ENCODE data around the gene ADAMTS9.
"Not testable (repeated sequence)": the region's sequence is repeated elsewhere in the genome, so short reads cannot be mapped to it uniquely, and the experiment has no call there.

Gene ADAMTS9

DNA sequence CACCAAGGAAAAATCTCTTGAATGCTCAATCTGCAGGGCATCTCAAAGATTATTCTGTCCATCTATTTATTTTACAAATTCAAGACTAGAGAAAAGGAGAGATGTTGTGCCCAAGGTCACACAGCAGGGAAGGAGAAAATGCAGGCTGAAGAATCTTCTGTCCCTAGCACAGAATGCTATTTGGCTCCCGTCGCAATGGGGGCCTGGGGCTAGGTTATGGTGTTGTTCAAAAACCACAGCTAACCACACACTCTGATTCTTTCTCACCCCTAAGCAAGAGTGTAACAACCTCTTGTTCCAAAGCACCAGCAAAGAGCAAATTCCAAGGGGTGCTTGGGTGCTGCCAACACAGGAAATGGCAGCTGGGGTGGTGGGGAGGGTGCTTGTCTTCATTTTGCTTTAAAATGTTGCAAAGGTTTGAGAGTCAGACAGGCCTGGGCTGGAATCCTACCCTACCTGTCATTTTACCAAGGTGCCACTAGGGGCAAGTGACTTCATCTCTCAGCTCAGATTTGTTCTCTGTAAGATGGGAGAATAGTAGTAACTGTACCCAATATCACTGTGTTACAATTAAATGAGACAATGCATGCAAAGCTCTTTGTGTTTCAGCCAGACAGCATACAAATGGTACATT lies 112.5 kb downstream of the ADAMTS9 start:
- DNase-seq (ENCODE audit: low read depth): no peak

DNA sequence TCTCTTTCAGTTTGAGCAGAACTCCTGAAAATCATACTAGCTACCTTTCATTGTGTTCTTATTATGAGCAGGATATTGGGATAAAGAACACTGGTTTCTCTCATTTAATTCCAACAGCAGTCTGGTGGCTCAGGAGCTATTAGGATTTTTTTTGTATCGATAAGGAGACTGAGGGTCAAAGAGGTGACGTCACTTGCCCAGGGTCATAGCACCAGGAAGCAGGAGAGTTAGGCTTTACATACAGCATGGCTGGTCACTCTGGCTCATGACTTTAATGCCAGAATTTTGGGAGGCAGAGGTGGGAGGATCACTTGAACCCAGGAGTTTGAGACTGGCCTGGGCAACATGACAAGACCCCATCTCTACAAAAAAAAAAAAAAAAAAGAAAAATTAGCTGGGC lies 113.6 kb downstream of the ADAMTS9 start:
- DNase-seq (ENCODE audit: low read depth): no peak

DNA sequence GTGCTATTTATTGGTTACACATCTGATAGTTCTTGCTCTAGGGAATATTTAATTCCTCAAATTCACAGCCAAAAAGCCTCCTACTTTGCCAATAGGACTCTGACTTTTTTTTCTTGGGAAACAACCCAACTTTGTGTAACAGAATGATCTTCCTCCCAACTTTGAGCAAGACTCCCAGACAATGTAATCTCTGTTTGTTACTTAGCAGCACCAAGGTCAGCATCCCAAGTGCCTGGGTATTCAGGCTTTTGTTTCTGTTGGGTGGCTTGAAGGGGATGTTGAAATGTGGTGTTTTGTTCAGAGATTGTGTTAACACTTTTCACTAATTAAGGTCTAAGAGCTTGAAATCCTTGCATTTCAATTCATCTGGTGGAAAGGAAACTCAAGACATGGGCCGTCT lies 115.8 kb downstream of the ADAMTS9 start:
- no peak for DNase-seq (ENCODE audit: low read depth)

DNA sequence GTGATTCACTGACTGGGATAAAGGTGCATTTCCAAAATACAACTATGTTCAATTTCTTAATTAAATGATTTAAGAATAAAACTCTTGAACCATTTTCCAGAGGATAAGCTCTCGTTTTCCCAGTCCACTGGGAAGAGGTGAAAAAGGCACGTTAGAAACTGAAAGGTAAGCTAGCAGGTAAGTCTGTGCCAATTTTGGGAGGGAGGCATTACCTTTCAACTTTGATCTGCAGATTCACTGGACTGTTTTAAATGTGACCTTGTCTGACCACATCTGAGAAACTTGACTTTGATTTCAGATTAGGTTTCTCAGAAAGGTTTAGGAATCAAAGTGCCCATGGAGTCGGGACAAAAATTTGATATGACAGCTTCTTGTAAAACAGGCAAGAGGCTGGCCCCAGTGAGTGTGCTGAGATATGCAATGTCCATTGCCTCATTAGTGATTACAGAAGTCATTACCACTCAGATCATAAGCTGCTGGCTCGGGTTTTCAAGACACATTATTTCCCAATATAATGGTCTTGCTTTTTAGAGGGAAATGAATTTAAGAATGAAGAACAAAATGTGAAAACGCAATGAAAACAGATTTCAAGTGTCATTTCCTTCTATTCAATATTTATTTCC lies 118.8 kb downstream of the ADAMTS9 start:
- no peak for DNase-seq (ENCODE audit: low read depth)

DNA sequence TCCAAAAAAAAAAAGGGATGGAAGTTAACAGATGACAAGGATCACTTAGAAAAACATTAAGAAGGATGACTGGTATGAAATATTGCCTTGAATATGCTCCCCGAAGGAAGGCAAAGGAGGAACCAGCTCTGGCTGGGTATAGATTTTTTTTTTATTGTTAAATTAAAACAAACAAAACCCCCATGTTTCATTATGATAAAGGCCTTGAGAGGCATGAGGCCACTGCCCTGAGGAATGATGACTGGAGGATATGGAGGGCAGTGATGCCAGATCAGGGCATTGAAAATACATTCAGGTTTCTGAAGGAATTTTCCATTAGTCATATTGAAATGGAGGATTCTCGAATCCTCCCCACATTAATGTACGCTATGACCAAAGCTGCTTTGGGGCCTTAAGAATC lies 120.9 kb downstream of the ADAMTS9 start:
- no peak for DNase-seq (ENCODE audit: low read depth)

DNA sequence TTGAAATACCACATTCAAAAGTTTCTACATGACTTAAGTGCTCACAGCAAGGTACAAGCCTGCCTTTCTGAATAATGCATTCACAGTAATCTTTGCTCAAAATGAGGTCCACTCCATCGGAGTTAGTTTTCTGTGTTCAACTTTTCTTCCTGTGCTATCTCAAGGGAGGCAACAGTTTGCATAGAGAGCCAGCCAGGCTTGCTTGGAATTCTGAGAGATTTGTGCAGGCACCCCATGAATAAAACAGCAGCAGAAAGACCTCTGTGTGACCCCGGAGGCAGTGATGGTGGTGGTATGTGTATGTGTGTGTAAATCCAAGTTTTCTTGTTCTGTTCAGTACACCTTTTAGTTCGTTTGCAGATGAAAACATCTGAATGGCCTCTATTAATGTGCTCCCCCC lies 124.0 kb downstream of the ADAMTS9 start:
- DNase-seq (ENCODE audit: low read depth): no peak

DNA sequence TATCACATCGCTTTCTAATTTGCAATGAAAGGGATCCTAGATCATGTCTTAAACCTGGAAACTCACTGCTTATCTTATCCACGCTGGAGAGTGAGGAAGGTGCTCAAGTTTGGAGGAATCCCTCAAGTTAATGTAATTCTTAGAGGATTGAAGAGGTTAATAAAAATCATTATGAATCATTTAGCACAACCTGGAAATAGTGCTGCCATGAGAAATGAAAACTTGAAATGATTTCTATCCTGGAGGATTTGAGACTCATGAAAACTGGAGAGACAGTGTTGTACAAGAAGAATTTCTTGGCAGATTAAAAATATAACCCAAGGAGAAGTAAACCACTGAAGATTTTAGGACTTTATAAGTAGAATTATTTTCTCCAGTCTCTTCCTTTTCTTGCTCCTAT lies 125.9 kb downstream of the ADAMTS9 start:
- DNase-seq (ENCODE audit: low read depth): no peak

DNA sequence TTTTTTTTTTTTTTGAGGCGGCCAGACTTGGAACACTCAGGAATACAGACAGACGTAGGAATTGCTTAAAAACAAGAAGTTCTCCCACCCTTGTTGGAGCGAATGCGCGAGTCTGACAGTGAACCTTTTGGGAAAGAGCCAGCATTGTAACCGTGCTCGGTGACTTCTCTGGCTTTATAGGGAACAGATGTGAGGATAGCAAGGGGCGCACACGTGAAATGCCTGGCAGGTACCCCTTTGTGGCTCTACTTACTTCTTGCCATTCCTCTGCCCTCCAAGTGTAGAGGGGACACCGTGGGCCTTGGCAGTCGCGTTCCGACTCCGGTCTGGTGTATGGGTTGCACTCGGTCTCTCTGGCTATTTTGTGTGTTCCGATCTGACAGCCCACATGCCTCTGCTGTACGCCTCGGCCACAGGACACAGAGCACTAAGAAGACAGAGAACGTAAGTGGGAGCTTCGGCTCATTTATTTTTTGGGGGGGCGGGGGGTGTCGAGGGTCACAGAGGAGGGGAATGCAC lies 126.4 kb downstream of the ADAMTS9 start:
- no peak for DNase-seq (ENCODE audit: low read depth)

DNA sequence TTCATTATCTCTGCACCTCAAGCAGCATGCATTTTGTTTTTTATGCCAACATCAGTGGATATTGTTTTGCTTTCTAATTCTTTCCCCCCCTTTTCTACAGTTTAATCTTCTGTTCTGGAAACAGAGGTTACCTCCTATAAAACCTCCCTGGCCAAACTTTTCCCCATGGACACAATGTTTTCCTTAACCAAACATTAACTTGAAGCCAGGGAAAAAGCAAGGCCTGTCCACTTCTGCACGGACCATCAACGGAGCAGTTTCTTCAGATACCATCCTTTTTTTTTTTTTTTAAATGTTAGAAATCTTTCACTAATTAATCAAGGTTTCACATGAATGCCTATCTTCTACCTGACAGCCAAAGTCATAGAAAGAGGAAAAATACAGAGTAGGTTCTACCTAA lies 127.0 kb downstream of the ADAMTS9 start:
- DNase-seq (ENCODE audit: low read depth): no peak

DNA sequence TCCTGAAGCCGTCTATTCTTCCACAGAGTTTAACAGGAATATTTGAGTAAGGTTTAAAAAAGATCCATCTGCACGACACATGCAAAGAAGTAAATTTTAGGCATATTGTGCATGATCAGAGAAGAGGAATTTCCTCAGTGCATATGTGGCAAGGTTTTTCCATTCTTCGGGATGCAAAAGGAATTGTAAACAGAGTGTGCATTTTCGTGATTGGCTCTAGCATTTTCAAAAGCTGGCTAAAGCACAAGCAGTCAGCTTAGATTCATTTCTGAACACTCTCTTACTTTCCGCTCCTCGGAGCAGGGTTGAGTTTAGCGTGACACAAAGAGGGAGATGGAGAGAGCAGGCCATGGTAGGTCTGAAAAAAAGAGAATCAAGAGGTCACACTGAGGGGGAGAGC lies 128.2 kb downstream of the ADAMTS9 start:
- DNase-seq (ENCODE audit: low read depth): no peak

DNA sequence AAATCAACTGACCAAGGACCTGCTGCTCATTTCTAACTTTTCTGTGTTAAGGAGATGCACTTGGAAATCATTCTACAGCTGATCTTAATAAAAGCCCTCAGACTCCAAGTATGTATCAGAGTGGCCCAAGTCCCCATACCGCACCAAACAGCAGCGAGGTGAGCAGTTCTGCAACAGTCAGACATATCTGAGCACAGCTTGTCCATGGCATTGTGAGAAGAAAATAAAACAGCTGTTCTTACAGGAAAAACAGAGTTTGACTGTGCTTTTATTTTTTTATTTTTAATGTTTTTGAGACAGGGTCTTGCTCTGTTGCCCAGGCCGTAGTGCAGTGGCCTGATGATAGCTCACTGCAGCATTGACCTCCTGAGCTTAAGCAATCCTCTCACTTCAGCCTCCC lies 131.8 kb downstream of the ADAMTS9 start:
- no peak for DNase-seq (ENCODE audit: low read depth)

DNA sequence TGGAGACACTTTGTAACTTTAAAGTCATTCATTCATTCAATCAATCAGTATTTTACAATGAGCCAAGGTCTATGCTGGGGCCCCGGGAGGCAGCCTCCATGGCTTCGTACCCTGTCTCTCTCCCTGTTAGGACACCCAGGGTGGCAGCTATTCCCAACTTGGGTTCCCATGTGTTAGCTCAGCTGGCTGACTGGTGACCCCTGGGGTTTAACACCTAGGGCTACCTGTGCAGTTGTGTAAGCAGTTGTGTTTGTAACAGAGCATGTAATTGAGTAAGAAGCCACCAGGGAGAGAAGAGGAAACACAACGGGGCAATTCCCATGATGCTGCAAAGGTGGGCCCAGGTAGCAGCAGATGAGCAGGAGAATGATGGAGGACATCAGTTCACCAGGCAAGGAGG lies 132.4 kb downstream of the ADAMTS9 start:
- no peak for DNase-seq (ENCODE audit: low read depth)

DNA sequence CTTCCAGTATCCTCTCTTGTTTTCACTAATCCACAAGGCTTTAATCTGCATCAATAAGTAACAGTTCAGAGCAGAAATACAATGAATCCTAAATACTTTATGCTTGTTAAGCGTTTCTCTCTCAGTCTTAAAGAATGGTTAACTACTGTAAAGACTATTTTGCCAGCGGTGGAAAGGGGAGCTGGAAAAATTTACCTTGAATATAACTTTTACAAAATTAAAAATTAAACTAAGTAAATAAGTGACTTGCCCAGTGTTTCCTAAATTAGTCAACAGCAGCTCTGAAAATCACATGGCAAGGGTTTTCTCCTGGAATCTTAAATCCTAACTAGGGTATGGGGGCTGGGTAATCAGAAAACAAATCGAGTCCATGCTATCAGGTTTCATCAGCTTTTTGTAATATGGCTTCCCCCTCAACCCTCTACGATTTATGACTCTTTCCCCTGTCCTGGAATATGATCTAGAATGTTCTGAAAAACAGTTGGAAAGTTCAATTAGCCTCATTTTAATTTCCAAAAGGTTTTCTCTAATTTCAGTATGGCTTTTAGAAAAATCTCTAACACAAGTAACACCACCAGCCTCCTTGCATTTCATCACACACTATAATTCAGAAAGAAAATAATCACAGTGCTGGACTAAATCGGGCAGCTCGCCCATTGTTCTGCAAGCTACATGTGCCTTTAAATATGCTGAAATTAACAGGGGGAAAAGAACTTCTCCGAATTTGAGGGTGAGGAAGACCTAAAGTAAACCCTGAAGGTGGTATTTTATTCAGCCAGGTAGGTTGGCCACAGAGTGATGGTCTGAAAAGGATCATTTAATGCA lies 133.5 kb downstream of the ADAMTS9 start:
- no peak for DNase-seq (ENCODE audit: low read depth)

DNA sequence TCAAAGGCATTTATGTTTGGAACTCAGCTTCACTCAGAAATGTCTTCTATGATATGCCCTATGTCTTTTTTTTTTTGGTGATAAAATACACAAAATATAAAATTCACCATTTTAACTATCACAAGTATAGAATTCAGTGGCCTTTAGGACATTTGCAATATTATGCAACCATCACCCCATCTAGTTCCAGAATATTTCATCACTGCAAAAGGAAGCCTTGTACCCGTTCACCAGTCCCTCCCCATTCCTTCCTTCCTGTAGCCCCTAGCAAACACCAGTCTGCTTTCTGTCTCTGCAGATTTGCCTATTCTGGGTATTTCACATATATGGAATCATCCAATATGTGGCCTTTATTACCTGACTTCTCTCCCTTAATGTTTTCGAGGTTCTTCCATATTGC lies 134.8 kb downstream of the ADAMTS9 start:
- DNase-seq (ENCODE audit: low read depth): no peak

DNA sequence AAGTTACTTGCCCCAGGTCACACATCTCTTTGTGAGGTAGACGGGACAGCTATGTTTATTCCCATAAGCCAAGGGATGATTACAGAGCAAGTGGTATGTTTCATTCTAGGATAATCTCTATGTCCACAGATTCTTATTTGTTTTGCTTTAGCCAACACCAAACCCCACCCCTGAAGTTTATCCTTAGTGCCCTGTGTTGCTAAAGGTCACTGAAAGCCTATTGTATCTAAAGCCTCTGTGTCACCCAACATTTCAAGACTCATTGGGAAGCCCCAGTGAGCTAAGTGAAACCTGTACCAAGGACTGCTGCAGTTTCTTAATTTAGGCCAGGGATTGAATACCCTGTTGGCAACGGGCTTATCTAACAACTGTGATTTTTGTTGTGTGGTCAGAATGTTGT lies 135.6 kb downstream of the ADAMTS9 start:
- DNase-seq (ENCODE audit: low read depth): no peak

DNA sequence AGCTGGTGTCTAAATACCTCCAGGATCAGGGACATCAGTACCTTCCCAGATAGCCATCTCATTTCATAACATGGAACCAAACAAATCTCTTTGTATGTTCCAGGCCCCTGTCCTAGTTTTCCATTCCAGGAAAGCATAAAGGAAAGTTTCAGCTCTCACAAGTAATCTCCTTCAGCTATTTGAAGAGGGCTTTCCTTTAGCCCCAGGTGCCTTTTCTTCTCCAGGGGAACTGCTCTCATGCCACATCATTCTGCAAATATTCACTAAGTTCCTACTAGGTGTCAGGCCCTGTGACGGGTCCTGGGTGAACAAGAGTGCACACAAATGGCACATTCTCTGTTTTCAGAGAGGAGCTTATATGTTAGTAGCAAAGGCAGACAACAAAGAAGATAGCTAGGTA lies 136.1 kb downstream of the ADAMTS9 start:
- DNase-seq (ENCODE audit: low read depth): no peak

DNA sequence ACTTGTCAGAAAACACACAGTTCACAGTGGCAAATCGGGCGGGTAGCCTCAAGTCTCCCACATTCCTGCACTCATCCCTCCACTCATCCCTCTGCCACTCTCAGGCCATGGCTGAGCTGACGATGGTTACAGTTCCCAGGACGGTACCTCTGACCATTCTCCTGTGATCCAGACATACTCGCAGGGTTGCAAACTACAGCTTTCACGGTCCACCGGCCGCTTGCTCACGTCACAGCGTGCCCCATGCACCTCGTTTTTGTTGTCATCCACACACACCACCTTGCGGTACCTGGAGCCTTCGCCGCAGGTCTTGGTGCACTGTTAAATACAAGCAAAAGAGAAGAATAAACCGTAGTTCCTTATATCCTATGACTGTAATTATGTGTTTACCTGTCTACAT lies 137.1 kb downstream of the ADAMTS9 start:
- DNase-seq (ENCODE audit: low read depth): no peak

DNA sequence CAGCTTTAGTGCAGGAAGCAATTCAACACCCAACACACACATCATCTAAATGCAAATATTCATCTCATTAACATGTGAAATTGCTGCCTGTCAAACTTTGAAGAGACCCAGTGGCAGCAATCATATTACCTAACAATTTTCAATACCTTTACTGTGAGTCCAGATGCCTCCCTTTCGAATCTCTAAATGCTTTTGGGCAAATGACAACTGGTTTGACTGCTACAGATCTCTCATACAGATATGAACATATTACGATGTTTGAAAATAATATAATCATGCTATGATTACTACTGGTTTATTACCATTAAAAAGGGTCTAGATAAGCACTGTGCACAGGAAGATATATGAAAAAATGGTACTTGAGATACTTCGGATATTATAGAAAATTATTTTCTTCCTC lies 137.9 kb downstream of the ADAMTS9 start:
- DNase-seq (ENCODE audit: low read depth): no peak

DNA sequence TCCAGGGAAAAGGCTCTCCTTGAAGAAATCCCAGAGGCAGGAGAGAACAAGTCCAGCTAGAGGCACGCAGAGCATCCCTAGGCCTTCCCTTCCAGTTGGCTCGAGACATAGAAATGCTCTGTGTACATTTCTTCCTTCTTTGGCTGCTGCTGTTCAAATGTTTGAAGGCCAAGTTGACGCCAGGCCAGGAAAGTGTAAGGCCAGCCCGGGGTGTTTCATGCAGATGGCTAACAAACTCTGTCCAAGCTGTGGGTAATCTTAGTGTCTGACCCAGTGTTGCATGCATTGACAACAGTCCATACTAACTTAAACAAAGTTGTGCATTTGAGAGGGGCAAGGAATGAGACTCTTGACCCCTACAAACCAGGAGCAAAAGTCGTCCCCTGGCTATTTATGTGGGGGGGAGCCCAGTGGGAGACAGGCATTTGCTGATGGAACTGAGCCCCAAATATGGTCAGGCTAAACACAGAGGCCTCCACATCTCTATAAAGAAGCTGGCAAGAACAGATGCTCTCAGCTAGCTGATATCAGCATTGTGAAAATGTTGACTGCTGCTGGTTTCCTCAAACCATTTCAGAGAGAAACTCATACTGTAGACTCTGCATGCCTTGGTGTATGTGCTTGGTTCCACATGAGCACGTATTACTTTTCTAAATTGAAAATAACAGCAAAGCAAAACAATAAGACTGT lies 139.5 kb downstream of the ADAMTS9 start:
- no peak for DNase-seq (ENCODE audit: low read depth)

DNA sequence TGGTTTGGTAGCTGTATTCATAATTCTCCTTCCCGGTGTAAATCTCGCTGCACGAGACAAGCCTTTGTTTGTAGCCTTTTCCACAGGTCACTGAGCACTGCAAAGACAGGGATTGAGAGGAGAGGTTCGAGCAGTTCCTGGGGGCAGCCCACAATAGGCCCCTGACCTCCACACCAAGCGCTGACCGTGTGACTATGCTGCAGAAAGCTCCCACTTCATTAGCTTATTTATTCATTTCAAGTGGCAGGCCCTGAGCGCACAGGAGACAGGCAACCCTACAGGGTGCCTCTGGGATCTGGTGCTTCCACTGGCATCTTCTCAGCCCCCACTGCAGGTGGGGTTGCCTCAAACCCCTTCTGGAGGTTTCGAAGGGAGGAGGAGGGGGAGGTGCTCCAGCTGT lies 140.9 kb downstream of the ADAMTS9 start:
- no peak for DNase-seq (ENCODE audit: low read depth)

DNA sequence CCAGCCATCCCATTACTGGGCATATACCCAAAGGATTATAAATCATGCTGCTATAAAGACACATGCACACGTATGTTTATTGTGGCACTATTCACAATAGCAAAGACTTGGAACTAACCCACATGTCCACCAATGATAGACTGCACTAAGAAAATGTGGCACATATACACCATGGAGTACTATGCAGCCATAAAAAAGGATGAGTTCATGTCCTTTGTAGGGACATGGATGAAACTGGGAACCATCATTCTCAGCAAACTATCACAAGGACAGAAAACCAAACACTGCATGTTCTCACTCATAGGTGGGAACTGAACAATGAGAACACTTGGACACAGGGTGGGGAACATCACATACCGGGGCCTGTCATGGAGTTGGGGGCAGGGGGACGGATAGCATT lies 142.6 kb downstream of the ADAMTS9 start:
- not testable (repeated sequence) for DNase-seq (ENCODE audit: low read depth)

DNA sequence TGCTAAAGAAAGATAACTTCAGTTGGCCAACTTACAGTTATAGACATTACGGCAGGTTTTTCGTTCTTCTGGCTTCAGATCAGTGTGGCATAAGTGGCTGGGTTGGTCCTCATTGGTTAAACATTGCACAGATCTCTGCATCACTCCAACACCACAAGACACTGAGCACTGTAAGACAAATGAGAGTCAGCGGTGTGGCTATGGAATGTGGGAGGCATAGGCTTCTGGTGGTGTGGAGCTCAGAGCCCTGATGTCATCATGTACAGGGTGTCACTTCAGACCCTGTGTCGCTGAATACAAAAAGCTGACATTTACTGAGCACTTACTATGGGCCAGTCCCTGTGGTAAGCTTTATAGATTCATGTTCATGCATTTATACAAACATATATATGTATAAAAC lies 146.0 kb downstream of the ADAMTS9 start:
- no peak for DNase-seq (ENCODE audit: low read depth)

Data from HS-5 (cell line).